Natural killer cell (primary cell): ENCODE data around the gene PRXL2B. TPM values are rescaled to one million over a fixed set of nuclear protein-coding genes. Genes with fewer than 3 reads are reported as not detected.

Source experiments
- ATAC-seq, 3 donors: fragments of 150-1000 bp in 2 of 3; fragments of 200-7000 bp in 1 of 3; cut with Tn5 transposase; 1 replicate in 1 of 3; 2 replicates in 2 of 3; pipeline ENCODE4 v1.10.0; 2021; ENCODE audit warnings: mild to moderate bottlenecking in 2 of 3, moderate library complexity in 2 of 3
- DNase-seq, 2 donors: peaks; one replicate each; pipeline versions ENCODE4 v3.0.0 to v3.0.0-alpha.2; 2013 to 2021; ENCODE audit warnings: mixed read lengths in 1 of 2
- H3K27ac ChIP-seq: one replicate; pipeline ENCODE4 v1.5.1; 2013; ENCODE audit warnings: mild to moderate bottlenecking, low read length
- H3K27me3 ChIP-seq: one replicate; pipeline ENCODE4 v1.6.1; 2013; ENCODE audit warnings: low read length; ENCODE audit not compliant: control insufficient read depth, insufficient read depth
- H3K36me3 ChIP-seq: one replicate; pipeline ENCODE4 v1.6.1; 2013; ENCODE audit warnings: low read length; ENCODE audit not compliant: control insufficient read depth, insufficient read depth
- H3K4me1 ChIP-seq: one replicate; pipeline ENCODE4 v1.6.1; 2013; ENCODE audit warnings: low read length; ENCODE audit not compliant: control insufficient read depth, insufficient read depth
- H3K4me3 ChIP-seq: one replicate; pipeline ENCODE4 v1.5.1; 2013; ENCODE audit warnings: low read length
- H3K9me3 ChIP-seq: one replicate; pipeline ENCODE4 v1.6.1; 2013; ENCODE audit warnings: low read length; ENCODE audit not compliant: control insufficient read depth, insufficient read depth
- H3K27ac Mint-ChIP-seq, 2 donors: one replicate each; pipeline ENCODE4 v1.8.0; 2022; ENCODE audit warnings: mild to moderate bottlenecking in 2 of 2, mixed read lengths in 2 of 2, moderate library complexity in 1 of 2
- H3K27me3 Mint-ChIP-seq, 2 donors: one replicate each; pipeline ENCODE4 v1.8.0; 2022; ENCODE audit warnings: low read depth in 2 of 2, mixed read lengths in 2 of 2
- H3K36me3 Mint-ChIP-seq: one replicate; pipeline ENCODE4 v1.8.0; 2022; ENCODE audit warnings: mixed read lengths
- H3K4me1 Mint-ChIP-seq, 2 donors: one replicate each; pipeline ENCODE4 v1.8.0; 2022; ENCODE audit warnings: mixed read lengths in 2 of 2
- H3K4me3 Mint-ChIP-seq: one replicate; pipeline ENCODE4 v1.8.0; 2022; ENCODE audit warnings: mild to moderate bottlenecking, moderate library complexity, mixed read lengths
- H3K9me3 Mint-ChIP-seq, 2 donors: one replicate each; pipeline ENCODE4 v1.8.0; 2022; ENCODE audit warnings: mixed read lengths in 2 of 2
- CTCF ChIP-seq: fragments of 200-600 bp; IDR thresholded peaks from one replicate; pipeline ENCODE4 v1.8.0; 2022; ENCODE audit warnings: antibody characterized with exemption
- WGBS: methylation state at CpG from one replicate; pipeline ENCODE4 v1.1.7; 2013; ENCODE audit warnings: missing lambda C conversion rate; ENCODE audit not compliant: insufficient coverage; 5-methylcytosine and 5-hydroxymethylcytosine counted together
- intact Hi-C: fragments of 100-400 bp; cut with micrococcal nuclease; formaldehyde crosslinking; loops from one replicate; pipeline ENCODE4 v1.14.2; 2022
- total RNA-seq, 4 donors: library from RNA; stranded (reverse); fragments of 120-200 nt in 1 of 4; gene quantifications; one replicate each; pipeline versions ENCODE4 v1.2.3 to v1.2.4, GENCODE V29; 2013 to 2022

PRXL2B gene
- total RNA-seq, 3 donors from 2014 or later (not counting 1 experiment from before 2014, with no cell fraction given), result 11.3 to 15.1 (median 11.6) TPM

GRCh38 chr1:2558861-2559260 lies 27.7 kb upstream of the PRXL2B start:
- TF ChIP-seq CTCF, result no peak
- Mint-ChIP-seq H3K9me3 (no peaks in the 10 kb centered on the region), H3K4me1 (peaks cover 19 to 55% of the 10 kb centered on the region in 2 donors), H3K36me3 (no peaks in the 10 kb centered on the region), H3K27ac (peak overlapping the region; percentile 96 to 99), H3K4me3 (peak overlapping the region; percentile 81), H3K27me3 (no peaks in the 10 kb centered on the region)
- H3K4me1 ChIP-seq, result peaks cover 46% of the 10 kb centered on the region
- H3K36me3 ChIP-seq, result peaks cover 53% of the 10 kb centered on the region
- no peak for ATAC-seq
- no peak for DNase-seq
- H3K27me3 ChIP-seq, result no peaks in the 10 kb centered on the region
- 96% methylated on average over 6 of the region's 6 CpGs for WGBS
- no peaks in the 10 kb centered on the region for H3K9me3 ChIP-seq
- intact Hi-C loops, result no loop called here
- no peak overlapping the region for H3K4me3 ChIP-seq
- no peak overlapping the region for H3K27ac ChIP-seq

GRCh38 chr1:2559509-2560298 lies 26.9 kb upstream of the PRXL2B start:
- H3K36me3 Mint-ChIP-seq, result no peaks in the 10 kb centered on the region
- peaks cover 19 to 48% of the 10 kb centered on the region in 2 donors for H3K4me1 Mint-ChIP-seq
- ATAC-seq, result no peak
- Histone ChIP-seq H3K36me3 (peaks cover 54% of the 10 kb centered on the region), H3K27me3 (no peaks in the 10 kb centered on the region), H3K4me3 (no peak overlapping the region), H3K4me1 (peaks cover 38% of the 10 kb centered on the region), H3K27ac (no peak overlapping the region), H3K9me3 (no peaks in the 10 kb centered on the region)
- no peak for DNase-seq
- H3K27me3 Mint-ChIP-seq, result no peaks in the 10 kb centered on the region
- 90% methylated on average over 35 of the region's 35 CpGs for WGBS
- TF ChIP-seq CTCF, result no peak
- no peaks in the 10 kb centered on the region for H3K9me3 Mint-ChIP-seq
- intact Hi-C loops, result no loop called here
- peak overlapping the region in 1 of 2 donors; percentile 54 for H3K27ac Mint-ChIP-seq
- H3K4me3 Mint-ChIP-seq, result no peak overlapping the region

GRCh38 chr1:2560299-2561073 lies 26.1 kb upstream of the PRXL2B start:
- H3K4me1 ChIP-seq, result peaks cover 30% of the 10 kb centered on the region
- no peak overlapping the region for H3K4me3 Mint-ChIP-seq

More at GRCh38 chr1:2560299-2561073, 26.1 kb upstream of the PRXL2B start:
- no peak for DNase-seq
- Histone ChIP-seq H3K9me3 (no peaks in the 10 kb centered on the region), H3K27ac (no peak overlapping the region), H3K4me3 (no peak overlapping the region), H3K27me3 (no peaks in the 10 kb centered on the region), H3K36me3 (peaks cover 54% of the 10 kb centered on the region)
- no peak for ATAC-seq
- peak overlapping the region in 1 of 2 donors; percentile 5 for H3K27ac Mint-ChIP-seq
- H3K4me1 Mint-ChIP-seq, result peaks cover 17 to 46% of the 10 kb centered on the region in 2 donors
- H3K27me3 Mint-ChIP-seq, result no peaks in the 10 kb centered on the region
- H3K9me3 Mint-ChIP-seq, result no peaks in the 10 kb centered on the region
- H3K36me3 Mint-ChIP-seq, result no peaks in the 10 kb centered on the region
- intact Hi-C loops, result no loop called here
- TF ChIP-seq CTCF, result no peak
- 97% methylated on average over 15 of the region's 15 CpGs for WGBS
